Lung (tissue), 12 donors: ENCODE data around the gene FAM24B. TPM values are rescaled to one million over a fixed set of nuclear protein-coding genes. Genes with fewer than 3 reads are reported as not detected.

ENCODE experiments used
- ATAC-seq: fragments of 200-7000 bp; cut with Tn5 transposase; one replicate; pipeline ENCODE4 v1.9.1; 2020; ENCODE audit warnings: moderate number of reproducible peaks; ENCODE audit not compliant: insufficient read depth, low FRiP score
- DNase-seq, 3 donors: peaks; one replicate each; pipeline ENCODE4 v3.0.0-alpha.2; 2013 to 2017
- H3K27ac ChIP-seq, 2 donors: one replicate each; pipeline ENCODE4 v1.5.1; 2013; ENCODE audit warnings: mild to moderate bottlenecking in 2 of 2, moderate library complexity in 2 of 2, control low read depth in 1 of 2, inconsistent platforms in 1 of 2, low read depth in 1 of 2, low read length in 1 of 2
- H3K27me3 ChIP-seq, 3 donors: one replicate each; pipeline ENCODE4 v1.5.1; 2013; ENCODE audit warnings: low read length in 2 of 3; ENCODE audit not compliant: control insufficient read depth in 3 of 3, insufficient read depth in 3 of 3
- H3K36me3 ChIP-seq, 4 donors: one replicate each; pipeline ENCODE4 v1.5.1; 2013; ENCODE audit warnings: low read length in 4 of 4, mild to moderate bottlenecking in 1 of 4, moderate library complexity in 1 of 4; ENCODE audit not compliant: control insufficient read depth in 4 of 4, insufficient read depth in 4 of 4
- H3K4me1 ChIP-seq, 5 donors: one replicate each; pipeline ENCODE4 v1.5.1; 2013; ENCODE audit warnings: low read length in 5 of 5, mild to moderate bottlenecking in 2 of 5, moderate library complexity in 1 of 5; ENCODE audit not compliant: control insufficient read depth in 5 of 5, insufficient read depth in 5 of 5
- H3K4me3 ChIP-seq: one replicate; pipeline ENCODE4 v1.5.1; 2013; ENCODE audit warnings: mild to moderate bottlenecking, control low read depth, moderate library complexity
- H3K9ac ChIP-seq, 2 donors: one replicate each; pipeline ENCODE4 v1.5.1; 2013; ENCODE audit warnings: low read length in 2 of 2, control low read depth in 1 of 2; ENCODE audit not compliant: insufficient read depth in 1 of 2
- H3K9me3 ChIP-seq, 4 donors: one replicate each; pipeline ENCODE4 v1.5.1; 2013; ENCODE audit warnings: low read length in 3 of 4, mild to moderate bottlenecking in 1 of 4, moderate library complexity in 1 of 4; ENCODE audit not compliant: control insufficient read depth in 4 of 4, insufficient read depth in 3 of 4
- CTCF ChIP-seq: IDR thresholded peaks from 2 replicates; pipeline ENCODE4 v1.5.1; 2012; ENCODE audit warnings: mild to moderate bottlenecking; ENCODE audit errors: control extremely low read depth, extremely low read depth
- WGBS, 2 donors: extraction: QIAGEN DNeasy Blood & Tissue Kit; methylation state at CpG; one replicate each; pipeline ENCODE4 v1.1.7; 2013; 5-methylcytosine and 5-hydroxymethylcytosine counted together
- polyA plus RNA-seq, 2 donors: library from polyadenylated mRNA; stranded (reverse); fragments of 200-250 nt; gene quantifications; one replicate each; pipeline ENCODE4 v1.2.1, GENCODE V29; 2013
- total RNA-seq, 2 donors: library from RNA; depleted of rRNA in 1 of 2; stranded (reverse); fragments of >200 nt in 1 of 2; gene quantifications; one replicate each; pipeline ENCODE4 v1.2.1, GENCODE V29; 2014 to 2021
- donor health status: control.
- donor health status: control.
- donor health status: Bipolar disorder and iron deficiency.
- donor health status: healthy.
- donor health status: DM: yes; HTN: yes; CAD: no.

The FAM24B gene
- total and polyA plus RNA-seq, 4 donors = 1.6 to 7.8 (median 3.2) TPM

DNA sequence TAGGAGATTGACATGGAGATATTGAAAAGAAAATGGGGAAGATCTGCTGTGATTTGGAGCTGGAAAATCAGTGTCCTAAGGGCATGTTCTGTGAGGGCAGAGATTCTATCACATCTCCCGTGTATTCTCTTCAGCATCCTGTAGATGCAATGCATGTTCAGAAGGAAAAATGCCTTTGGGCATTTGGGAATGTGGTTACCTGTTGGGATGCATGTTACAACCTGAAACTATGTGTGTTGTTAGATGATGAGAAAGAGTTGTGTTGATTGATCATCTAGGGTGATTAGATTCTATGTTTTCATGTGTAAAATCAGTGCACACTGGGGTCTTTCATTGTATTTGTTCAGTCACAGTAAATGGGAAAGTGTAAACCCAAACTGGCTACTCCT, 48.4 kb downstream of the FAM24B start:
- Histone ChIP-seq H3K36me3 (no peaks in the 10 kb centered on the region), H3K27me3 (peaks cover 0 to 5% (median 0%) of the 10 kb centered on the region in 3 donors), H3K4me3 (no peak overlapping the region), H3K27ac (no peak overlapping the region), H3K9me3 (peaks cover 0 to 2% (median 0%) of the 10 kb centered on the region in 4 donors), H3K9ac (no peak overlapping the region), H3K4me1 (no peaks in the 10 kb centered on the region)
- DNase-seq = no peak
- TF ChIP-seq CTCF = no peak
- 90% methylated on average over 1 of the region's 1 CpG for WGBS, 2 donors
- ATAC-seq = no peak

DNA sequence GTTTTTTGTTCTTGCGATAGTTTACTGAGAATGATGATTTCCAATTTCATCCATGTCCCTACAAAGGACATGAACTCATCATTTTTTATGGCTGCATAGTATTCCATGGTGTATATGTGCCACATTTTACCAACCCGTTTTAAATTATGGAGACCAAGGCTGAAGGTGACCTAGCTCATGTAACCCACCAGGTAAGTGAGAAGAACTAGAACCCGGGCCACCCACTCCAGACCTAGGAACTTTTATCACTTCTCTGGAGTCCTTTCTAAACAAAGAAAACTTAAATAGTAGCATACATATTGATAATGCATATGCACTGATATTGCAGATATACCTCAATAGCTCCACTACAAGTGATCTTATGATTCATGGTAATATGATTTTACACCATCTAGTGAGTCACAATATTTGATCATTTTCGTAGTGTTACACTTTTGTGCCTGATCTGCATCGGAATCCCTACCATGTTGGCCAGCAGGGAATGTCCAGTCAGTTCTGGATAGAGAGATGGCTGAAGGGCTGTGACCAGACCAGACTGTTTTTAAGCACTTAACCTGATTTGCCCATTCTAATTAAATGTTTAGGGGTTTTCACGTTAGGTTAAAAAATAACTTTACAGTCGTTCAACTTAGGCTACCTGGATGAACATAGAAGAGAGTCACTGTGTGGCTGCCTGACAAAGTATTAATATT, 49.0 kb downstream of the FAM24B start:
- no peak for ATAC-seq
- Histone ChIP-seq H3K4me3 (no peak overlapping the region), H3K36me3 (no peaks in the 10 kb centered on the region), H3K27me3 (peaks cover 0 to 5% (median 0%) of the 10 kb centered on the region in 3 donors), H3K9ac (no peak overlapping the region), H3K27ac (no peak overlapping the region), H3K9me3 (peaks cover 0 to 2% (median 0%) of the 10 kb centered on the region in 4 donors), H3K4me1 (no peaks in the 10 kb centered on the region)
- 93 to 94% methylated on average over 6 of the region's 7 CpGs for WGBS, 2 donors
- TF ChIP-seq CTCF = no peak
- no peak for DNase-seq

- Histone ChIP-seq H3K4me3 (no peak overlapping the region), H3K4me1 (no peaks in the 10 kb centered on the region), H3K9me3 (peaks cover 0 to 2% (median 0%) of the 10 kb centered on the region in 4 donors), H3K27me3 (peaks cover 0 to 5% (median 0%) of the 10 kb centered on the region in 3 donors), H3K9ac (no peak overlapping the region), H3K36me3 (no peaks in the 10 kb centered on the region), H3K27ac (no peak overlapping the region)
- ATAC-seq (no peak), DNase-seq (no peak)
- WGBS, 2 donors = 78 to 88% methylated on average over 8 of the region's 8 CpGs
- TF ChIP-seq CTCF = no peak
Measured at GRCh38 chr10:122829454-122829853, 49.9 kb downstream of the FAM24B start.
